ENCODE results near the gene ATOH1. TPM values are rescaled to one million over a fixed set of nuclear protein-coding genes. Genes with fewer than 3 reads are reported as not detected.

ATOH1 gene
- total RNA-seq, 1 experiment from 2014 or later: not detected

DNA sequence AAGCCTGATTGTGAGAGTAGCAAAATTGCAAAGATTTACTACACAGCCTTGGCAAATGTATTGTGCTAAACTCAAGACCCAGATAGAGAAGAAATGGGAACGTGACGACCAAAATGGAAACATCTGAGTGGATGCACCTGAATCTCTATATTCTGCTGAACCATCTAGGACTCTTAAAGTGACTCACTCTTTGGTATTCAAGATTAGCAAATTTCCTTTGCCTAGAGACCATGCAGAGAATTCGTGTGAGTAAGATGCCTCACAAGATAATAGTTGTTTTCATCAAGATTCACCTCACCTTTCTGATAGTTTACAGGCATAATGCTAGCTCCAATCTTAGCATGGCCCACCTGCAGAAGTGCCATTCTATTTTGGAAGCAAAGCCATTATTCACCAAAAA lies 14.4 kb upstream of the ATOH1 start:
- no peaks in the 10 kb centered on the region for H3K9me3 ChIP-seq (ENCODE audit: control insufficient read depth, low read depth, low read length)
- Mint-ChIP-seq H3K4me3 (no peak overlapping the region), H3K27me3 (ENCODE audit: low read depth) (peaks cover 27% of the 10 kb centered on the region), H3K27ac (no peak overlapping the region), H3K4me1 (peaks cover 8 to 13% of the 10 kb centered on the region in 2 experiments), H3K9me3 (no peaks in the 10 kb centered on the region), H3K36me3 (ENCODE audit: insufficient read depth in 1 of 3, low read depth in 3 of 3) (no peaks in the 10 kb centered on the region)
- WGBS (ENCODE audit: extremely low coverage, insufficient read length, low lambda C conversion rate): no CpG with 5 or more reads among the region's 3 CpGs
- H3K79me1 ChIP-seq (ENCODE audit: insufficient read depth, low read depth, low read length, poor library complexity, severe bottlenecking): no peaks in the 10 kb centered on the region
- H3K23ac ChIP-seq (ENCODE audit: insufficient read length, low read depth, low read length): no peak overlapping the region
- H3K4me2 ChIP-seq (ENCODE audit: insufficient read depth, insufficient read length, low read length): no peak overlapping the region
- H3K27me3 ChIP-seq (ENCODE audit: insufficient read depth, low read length): no peaks in the 10 kb centered on the region
- H2BK5ac ChIP-seq (ENCODE audit: insufficient read length, low read length): no peak overlapping the region
- H4K8ac ChIP-seq (replicated peaks; ENCODE audit: insufficient read length, low read depth, low read length): no peak overlapping the region
- no peak overlapping the region for H2BK12ac ChIP-seq (ENCODE audit: insufficient read length, low read depth, low read length)
- H3K18ac ChIP-seq (ENCODE audit: insufficient read length, low read depth, low read length): no peak overlapping the region
- H3K23me2 ChIP-seq (ENCODE audit: insufficient read length, low read depth, low read length, poor library complexity, severe bottlenecking): no peaks in the 10 kb centered on the region
- no peak overlapping the region for H3K56ac ChIP-seq (ENCODE audit: insufficient read length, low read depth, low read length)
- no peak overlapping the region for H3K27ac ChIP-seq (ENCODE audit: insufficient read length, low read depth, low read length)
- no peak overlapping the region for H2BK20ac ChIP-seq (ENCODE audit: low read depth, low read length, poor library complexity, severe bottlenecking)
- no peak overlapping the region for H2AK5ac ChIP-seq (ENCODE audit: insufficient read length, low read length)
- H2BK15ac ChIP-seq (ENCODE audit: low read depth, low read length): no peak overlapping the region
- no peak overlapping the region for H3T11ph ChIP-seq (ENCODE audit: low read length)
- H4K5ac ChIP-seq (ENCODE audit: insufficient read length, low read depth, low read length): no peak overlapping the region
- H4K91ac ChIP-seq (ENCODE audit: insufficient read length, low read depth, low read length): no peak overlapping the region
- H2AFZ ChIP-seq (ENCODE audit: low read length): no peak overlapping the region
- no peak overlapping the region for H3K14ac ChIP-seq (ENCODE audit: insufficient read depth, low read length)
- H2BK120ac ChIP-seq (ENCODE audit: low read depth, low read length, poor library complexity, severe bottlenecking): no peak overlapping the region
- no peak overlapping the region for H3K4ac ChIP-seq (ENCODE audit: low read depth, low read length)
- no peaks in the 10 kb centered on the region for H4K20me1 ChIP-seq (ENCODE audit: control insufficient read depth, insufficient read depth, insufficient read length)
- H3K4me1 ChIP-seq (ENCODE audit: insufficient read depth, low read length): peaks cover 7% of the 10 kb centered on the region; the same call in 1 of the 2 replicates
- no peak for DNase-seq
- H3K79me2 ChIP-seq (ENCODE audit: insufficient read depth, low read length): no peaks in the 10 kb centered on the region
- H3K9ac ChIP-seq (ENCODE audit: extremely low read depth, insufficient read length, low read length): no peak overlapping the region
- no peak for TF ChIP-seq CTCF (conservative IDR thresholded peaks at IDR 0.05)

All from H9 (cell line).